ENCODE results near the gene MYH7B. TPM values are rescaled to one million over a fixed set of nuclear protein-coding genes. Genes with fewer than 3 reads are reported as not detected.

Gene MYH7B
- total and polyA plus RNA-seq, 5 experiments from 2014 or later: 0.49 to 0.83 (median 0.82) TPM; not detected in 2

DNA sequence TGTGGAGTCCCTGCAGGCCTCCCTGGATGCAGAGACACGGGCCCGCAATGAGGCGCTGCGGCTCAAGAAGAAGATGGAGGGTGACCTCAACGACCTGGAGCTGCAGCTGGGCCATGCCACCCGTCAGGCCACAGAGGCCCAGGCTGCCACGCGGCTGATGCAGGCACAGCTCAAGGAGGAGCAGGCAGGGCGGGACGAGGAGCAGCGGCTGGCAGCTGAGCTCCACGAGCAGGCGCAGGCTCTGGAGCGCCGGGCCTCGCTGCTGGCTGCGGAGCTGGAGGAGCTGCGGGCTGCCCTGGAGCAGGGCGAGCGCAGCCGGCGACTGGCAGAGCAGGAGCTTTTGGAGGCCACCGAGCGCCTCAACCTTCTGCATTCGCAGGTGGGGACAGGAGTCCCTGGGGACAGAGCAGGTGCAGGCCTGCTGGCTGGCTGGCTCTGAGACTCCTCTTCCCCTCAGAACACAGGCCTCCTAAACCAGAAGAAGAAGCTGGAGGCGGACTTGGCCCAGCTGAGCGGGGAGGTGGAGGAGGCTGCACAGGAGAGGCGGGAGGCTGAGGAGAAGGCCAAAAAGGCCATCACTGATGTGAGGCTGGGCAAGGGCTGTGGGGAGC lies 44.7 kb downstream of the MYH7B start:
- H3K4me3 Mint-ChIP-seq: no peak overlapping the region
- H3K9me3 Mint-ChIP-seq: no peaks in the 10 kb centered on the region
- no peaks in the 10 kb centered on the region for H3K27me3 Mint-ChIP-seq
- peak overlapping the region in 1 of 10 donors; percentile 53 for H3K27ac Mint-ChIP-seq
- ATAC-seq (no peak), DNase-seq (no peak)
- POLR2A ChIA-PET: no interaction called here
- H3K4me1 Mint-ChIP-seq: peaks cover 0 to 6% (median 6%) of the 10 kb centered on the region in 4 donors
- H3K36me3 Mint-ChIP-seq: peaks cover 0 to 60% (median 24%) of the 10 kb centered on the region in 3 donors

DNA sequence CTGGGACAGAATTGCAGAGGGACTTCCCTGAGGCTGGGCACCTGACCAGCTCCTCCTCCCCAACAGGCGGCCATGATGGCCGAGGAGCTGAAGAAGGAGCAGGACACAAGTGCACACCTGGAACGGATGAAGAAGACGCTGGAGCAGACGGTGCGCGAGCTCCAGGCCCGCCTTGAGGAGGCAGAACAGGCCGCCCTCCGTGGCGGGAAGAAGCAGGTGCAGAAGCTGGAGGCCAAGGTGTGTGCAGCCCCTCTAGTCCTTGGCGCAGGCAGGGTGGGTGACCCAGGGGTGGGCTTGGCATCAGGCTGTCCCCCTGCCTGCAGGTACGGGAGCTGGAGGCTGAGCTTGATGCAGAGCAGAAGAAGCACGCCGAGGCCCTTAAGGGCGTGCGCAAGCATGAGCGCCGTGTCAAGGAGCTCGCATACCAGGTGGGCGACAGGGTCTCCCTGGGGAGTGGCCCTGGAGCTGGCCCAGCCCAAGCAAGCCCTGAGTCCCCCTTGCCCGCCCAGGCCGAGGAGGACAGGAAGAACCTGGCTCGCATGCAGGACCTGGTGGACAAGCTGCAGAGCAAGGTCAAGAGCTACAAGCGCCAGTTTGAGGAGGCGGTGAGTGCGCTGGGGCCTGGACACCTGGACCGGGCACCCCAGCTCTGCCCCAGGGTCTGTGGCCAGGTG lies 45.4 kb downstream of the MYH7B start:
- DNase-seq (no peak), ATAC-seq (no peak)
- no peaks in the 10 kb centered on the region for H3K27me3 Mint-ChIP-seq
- POLR2A ChIA-PET: interaction anchor here (1.1 kb wide), 1 partner anchor 15 kb away, joined by 3 read pairs; no protein-coding TSS in a partner anchor
- no peak overlapping the region for H3K4me3 Mint-ChIP-seq
- peak overlapping the region in 3 of 10 donors; percentile 7 to 66 (median 10) for H3K27ac Mint-ChIP-seq
- peaks cover 0 to 66% (median 21%) of the 10 kb centered on the region in 3 donors for H3K36me3 Mint-ChIP-seq
- H3K4me1 Mint-ChIP-seq: peaks cover 0 to 6% (median 6%) of the 10 kb centered on the region in 4 donors
- H3K9me3 Mint-ChIP-seq: no peaks in the 10 kb centered on the region

DNA sequence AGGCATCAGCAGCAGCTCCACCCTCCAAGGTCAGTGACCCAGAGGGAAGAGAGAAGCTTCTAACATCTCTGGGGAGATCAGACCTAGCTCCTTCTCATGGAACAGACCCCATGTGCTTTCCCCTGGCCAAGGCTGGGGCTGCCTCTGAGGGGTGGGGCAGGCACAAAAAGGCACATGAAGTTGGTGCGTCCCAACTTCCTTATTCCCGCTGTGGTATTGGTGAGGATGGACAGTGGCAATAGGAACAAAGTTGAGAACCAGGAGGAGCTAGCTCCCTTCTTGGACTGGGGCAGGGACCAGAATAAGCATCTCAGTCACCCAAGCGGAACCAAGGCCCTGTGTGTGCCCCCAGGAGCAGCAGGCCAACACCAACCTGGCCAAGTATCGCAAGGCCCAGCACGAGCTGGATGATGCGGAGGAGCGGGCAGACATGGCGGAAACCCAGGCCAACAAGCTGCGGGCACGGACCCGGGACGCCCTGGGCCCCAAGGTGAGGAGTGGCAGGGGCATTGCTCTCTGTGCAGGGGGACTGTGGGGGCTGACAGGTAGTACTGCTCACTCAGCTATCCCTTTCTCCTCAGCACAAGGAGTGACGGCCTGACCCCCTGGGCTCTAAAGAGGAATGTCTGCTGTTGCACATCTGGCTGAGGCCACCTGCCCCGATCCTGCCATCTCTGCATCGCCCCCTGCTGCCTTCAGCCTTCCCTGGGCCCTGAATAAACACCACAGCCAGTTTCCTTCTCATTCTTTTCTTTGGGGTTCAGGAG lies 46.1 kb downstream of the MYH7B start:
- POLR2A ChIA-PET: interaction anchor here (1.1 kb wide), 1 partner anchor 14 kb away, joined by 3 read pairs; no protein-coding TSS in a partner anchor
- DNase-seq (no peak), ATAC-seq (no peak)
- no peaks in the 10 kb centered on the region for H3K9me3 Mint-ChIP-seq
- H3K4me3 Mint-ChIP-seq: no peak overlapping the region
- peaks cover 0 to 6% (median 5%) of the 10 kb centered on the region in 4 donors for H3K4me1 Mint-ChIP-seq
- peak overlapping the region in 2 of 10 donors; percentile 7 to 51 for H3K27ac Mint-ChIP-seq
- no peaks in the 10 kb centered on the region for H3K27me3 Mint-ChIP-seq
- peaks cover 0 to 67% (median 20%) of the 10 kb centered on the region in 3 donors for H3K36me3 Mint-ChIP-seq

DNA sequence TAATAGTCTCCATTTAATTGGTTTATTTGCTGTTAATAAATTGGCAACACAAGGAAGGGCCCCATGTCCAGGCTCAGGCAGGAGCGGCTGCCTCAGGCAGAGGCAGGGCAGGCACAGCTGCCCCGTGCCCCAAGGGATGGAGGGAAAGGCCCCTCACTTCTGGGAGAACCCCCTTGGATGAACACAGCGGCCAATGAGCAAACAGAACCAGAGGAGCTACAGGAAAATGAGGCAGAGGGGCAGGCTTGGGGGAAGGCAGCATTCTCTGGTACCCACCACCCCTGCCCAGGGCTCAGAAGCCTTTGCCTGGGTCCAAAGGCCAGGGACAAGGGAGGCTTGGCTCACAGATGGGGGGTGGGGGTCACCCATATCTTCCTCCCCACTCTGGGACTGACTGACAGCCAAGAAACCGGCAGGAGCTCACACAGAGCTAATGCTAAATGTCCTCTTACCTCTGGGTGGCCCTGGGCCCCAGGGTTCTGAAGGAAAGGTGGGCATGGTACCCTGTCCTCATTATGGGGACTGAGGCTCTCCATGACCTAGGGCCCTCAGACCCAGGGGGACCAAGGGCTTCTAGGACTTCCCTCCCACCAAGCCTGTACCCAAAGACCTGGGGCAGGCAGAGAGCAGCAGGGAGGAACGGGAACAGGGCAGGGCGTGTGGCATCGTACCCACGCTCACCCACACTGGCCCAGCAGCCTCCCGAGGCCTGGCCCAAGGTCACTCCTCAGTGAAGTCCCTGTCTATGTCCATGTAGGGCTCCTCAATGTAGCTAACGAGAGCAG lies 47.0 kb downstream of the MYH7B start:
- Mint-ChIP-seq H3K27me3 (no peaks in the 10 kb centered on the region), H3K4me1 (peaks cover 0 to 4% (median 2%) of the 10 kb centered on the region in 4 donors), H3K27ac (peak overlapping the region in 3 of 10 donors; percentile 22 to 51 (median 29)), H3K9me3 (no peaks in the 10 kb centered on the region), H3K36me3 (peaks cover 0 to 72% (median 18%) of the 10 kb centered on the region in 3 donors), H3K4me3 (no peak overlapping the region)
- POLR2A ChIA-PET: no interaction called here
- ATAC-seq (no peak), DNase-seq (no peak)

DNA sequence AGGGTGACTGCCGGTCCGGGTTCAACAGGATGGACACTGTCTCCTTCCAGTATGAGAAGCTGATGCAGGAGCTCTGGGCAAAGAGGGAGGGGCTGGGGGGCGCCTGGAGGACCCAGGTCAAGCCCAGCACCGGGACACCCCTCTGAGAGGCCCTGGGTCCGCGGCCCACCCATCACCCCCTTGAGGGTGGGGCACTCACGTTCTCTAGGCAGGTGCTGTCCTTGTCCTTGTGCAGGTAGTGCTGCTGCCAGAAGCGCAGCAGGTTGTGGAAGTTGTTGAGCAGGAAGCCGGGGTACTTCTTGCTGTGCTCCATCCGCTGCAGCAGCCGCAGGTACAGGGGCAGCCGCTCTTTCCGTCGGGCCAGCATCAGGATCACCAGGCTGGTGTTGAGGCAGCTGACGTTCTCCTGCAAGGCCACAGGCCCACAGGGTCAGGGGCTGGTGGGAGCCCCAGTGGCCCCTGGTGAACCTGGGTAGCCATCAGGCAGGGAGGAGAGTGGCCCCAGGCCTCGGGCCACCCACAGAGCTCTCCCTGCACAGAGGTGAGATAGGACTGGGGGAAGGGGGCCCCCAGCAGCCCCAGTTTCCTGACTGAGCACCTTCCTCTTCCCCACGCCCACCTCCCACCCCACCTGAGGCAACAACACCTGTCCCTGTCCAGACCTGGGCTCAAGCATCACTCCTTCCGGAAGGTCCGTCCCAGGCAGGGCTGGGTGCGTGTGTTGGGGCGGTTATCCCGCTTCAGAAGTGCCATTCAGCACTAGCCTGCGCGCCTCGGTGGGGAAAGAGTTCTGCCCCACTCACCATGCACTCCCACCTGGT lies 47.8 kb downstream of the MYH7B start:
- Mint-ChIP-seq H3K27ac (no peak overlapping the region), H3K4me1 (no peaks in the 10 kb centered on the region), H3K36me3 (peaks cover 0 to 72% (median 16%) of the 10 kb centered on the region in 3 donors), H3K27me3 (no peaks in the 10 kb centered on the region), H3K9me3 (no peaks in the 10 kb centered on the region), H3K4me3 (no peak overlapping the region)
- POLR2A ChIA-PET: no interaction called here
- DNase-seq (no peak), ATAC-seq (no peak)

DNA sequence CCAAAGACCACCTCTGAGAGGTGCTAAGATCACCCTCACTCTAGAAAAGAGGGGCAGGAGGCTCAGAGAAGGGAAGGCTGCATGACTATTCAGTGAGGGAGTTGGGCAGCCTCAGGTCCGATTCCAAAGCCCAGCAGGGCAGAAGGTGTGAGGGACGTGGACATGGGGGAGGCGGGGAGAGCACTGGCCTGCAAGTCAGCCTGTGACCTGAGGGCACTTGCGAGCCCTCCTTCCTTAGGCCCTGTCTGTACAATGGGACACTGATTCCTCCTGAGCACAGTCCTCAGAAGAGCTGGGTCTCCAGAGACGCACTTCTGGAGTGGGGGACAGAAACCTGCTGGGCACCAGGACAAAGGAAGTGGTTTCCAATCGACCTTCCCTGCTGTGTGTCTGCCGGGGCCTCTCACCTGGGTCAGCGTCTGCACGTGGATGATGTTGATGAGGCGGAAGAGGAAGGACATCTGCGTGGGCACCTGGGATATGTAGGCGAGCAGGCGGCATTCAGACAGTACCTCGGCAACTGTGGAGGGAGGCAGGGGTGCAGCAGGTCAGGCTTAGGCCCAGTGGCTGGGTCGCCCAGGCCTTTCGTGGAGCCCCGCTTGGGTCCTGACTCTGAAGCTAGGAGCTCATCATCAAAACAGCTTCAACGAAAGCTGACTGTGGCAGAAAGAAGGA lies 48.5 kb downstream of the MYH7B start:
- no peaks in the 10 kb centered on the region for H3K9me3 Mint-ChIP-seq
- POLR2A ChIA-PET: interaction anchor here (0.5 kb wide), 1 partner anchor 83 kb away, joined by 4 read pairs; no protein-coding TSS in a partner anchor
- H3K27me3 Mint-ChIP-seq: no peaks in the 10 kb centered on the region
- peak overlapping the region in 1 of 10 donors; percentile 15 for H3K27ac Mint-ChIP-seq
- ATAC-seq: no peak
- DNase-seq: no peak
- H3K4me3 Mint-ChIP-seq: no peak overlapping the region
- no peaks in the 10 kb centered on the region for H3K4me1 Mint-ChIP-seq
- H3K36me3 Mint-ChIP-seq: peaks cover 0 to 74% (median 13%) of the 10 kb centered on the region in 3 donors

DNA sequence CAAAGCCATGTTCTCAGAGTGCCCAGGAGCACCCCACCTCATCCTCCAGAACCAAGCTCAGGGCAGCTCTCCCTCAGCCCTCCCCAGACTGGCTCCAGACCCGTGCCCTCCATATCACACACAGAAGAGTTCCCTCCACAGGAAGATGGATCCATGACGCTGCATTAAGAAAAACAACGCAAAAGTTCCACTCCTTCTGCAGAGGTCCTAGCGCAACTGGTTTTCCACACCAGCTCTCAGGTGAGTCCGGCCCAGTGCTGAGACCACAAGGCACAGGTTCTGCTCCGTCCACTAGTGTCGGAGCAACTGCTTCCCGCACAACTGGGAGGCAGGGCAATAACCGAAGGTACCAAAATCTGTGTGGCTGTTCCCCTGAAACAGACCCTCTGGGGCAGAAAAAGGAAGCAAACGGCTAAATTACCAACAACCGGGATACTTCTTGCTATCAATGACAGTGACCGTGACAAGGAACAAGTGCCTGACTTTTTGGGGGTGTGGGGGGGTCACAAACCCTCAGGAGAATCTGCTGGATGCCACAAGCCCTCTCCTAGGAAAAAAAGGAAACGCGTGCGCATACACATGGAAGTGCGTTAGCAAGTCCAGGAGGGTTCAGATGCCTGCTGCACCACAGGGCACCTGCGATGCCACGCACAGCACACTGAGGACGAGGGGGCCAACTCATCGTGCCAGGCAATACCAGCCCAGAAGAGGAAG lies 49.2 kb downstream of the MYH7B start:
- Mint-ChIP-seq H3K27me3 (no peaks in the 10 kb centered on the region), H3K36me3 (peaks cover 0 to 75% (median 13%) of the 10 kb centered on the region in 3 donors), H3K27ac (no peak overlapping the region), H3K4me3 (no peak overlapping the region), H3K4me1 (no peaks in the 10 kb centered on the region), H3K9me3 (no peaks in the 10 kb centered on the region)
- POLR2A ChIA-PET: interaction anchor here (0.5 kb wide), 1 partner anchor 82 kb away, joined by 4 read pairs; no protein-coding TSS in a partner anchor
- ATAC-seq (no peak), DNase-seq (no peak)

Small RNAs within 50 kb of the gene (microRNA-seq; reads per million reads assigned to microRNA genes)
- gene MIR499A (ENCODE audit: borderline microRNAs expressed): not detected
- gene MIR499B (ENCODE audit: borderline microRNAs expressed): not detected

Other genes starting within 250 kb of the MYH7B start
- 10 to 100 TPM; 24.3 to 29.2 TPM for gene NCOA6, start 130.2 kb upstream of the MYH7B start, total RNA-seq
- 1 to 10 TPM; 2.8 to 8.2 (median 5.0) TPM for gene NCOA6, start 130.2 kb upstream of the MYH7B start, polyA plus RNA-seq
- gene GGT7, start 83.0 kb upstream of the MYH7B start, total RNA-seq: 10 to 100 TPM; 42.1 to 43.3 TPM
- 1 to 10 TPM; 3.9 to 9.4 (median 8.0) TPM for gene GGT7, start 83.0 kb upstream of the MYH7B start, polyA plus RNA-seq
- gene ACSS2, start 79.3 kb upstream of the MYH7B start, total RNA-seq: 10 to 100 TPM; 27.2 to 27.9 TPM
- 10 to 100 TPM in 2 of 3 donors, 1 to 10 TPM in 1; 9.1 to 10.9 (median 10.4) TPM for gene ACSS2, start 79.3 kb upstream of the MYH7B start, polyA plus RNA-seq
- 10 to 100 TPM; 41.0 to 42.4 TPM for gene GSS, start 62 bp upstream of the MYH7B start, total RNA-seq
- gene GSS, start 62 bp upstream of the MYH7B start, polyA plus RNA-seq: 10 to 100 TPM; 29.3 to 41.7 (median 34.4) TPM
- 10 to 100 TPM; 75.4 to 77.6 TPM for gene TRPC4AP, start 136.9 kb downstream of the MYH7B start, total RNA-seq
- gene TRPC4AP, start 136.9 kb downstream of the MYH7B start, polyA plus RNA-seq: 10 to 100 TPM; 54.7 to 57.8 (median 56.5) TPM
- gene EDEM2, start 191.5 kb downstream of the MYH7B start, total RNA-seq: 10 to 100 TPM; 24.2 to 24.8 TPM
- 10 to 100 TPM; 35.2 to 38.2 (median 37.6) TPM for gene EDEM2, start 191.5 kb downstream of the MYH7B start, polyA plus RNA-seq
- 1 to 10 TPM; 3.2 to 4.0 TPM for gene PROCR, start 216.2 kb downstream of the MYH7B start, total RNA-seq
- 1 to 10 TPM; 5.9 to 8.5 (median 6.0) TPM for gene PROCR, start 216.2 kb downstream of the MYH7B start, polyA plus RNA-seq

Data from naive thymus-derived CD8-positive, alpha-beta T cell (primary cell).